Peyer's patch (tissue), 4 donors: ENCODE results near the gene MGAT5.

Source experiments
- POLR2A ChIP-seq, 2 donors: fragments of 450-650 bp; IDR thresholded peaks; one replicate each; pipeline ENCODE4 v1.5.1; 2017; ENCODE audit warnings: antibody characterized with exemption in 2 of 2, mild to moderate bottlenecking in 2 of 2, moderate library complexity in 2 of 2
- TF ChIP-seq, protein P1 (sequence below), 6 experiments: fragments of 450-650 bp in 4 of 6; fragments of 200-600 bp in 2 of 6; sonication (generic) in 1 of 6; IDR thresholded peaks; one replicate each; pipeline ENCODE4 v1.5.1; 2017 to 2019; ENCODE audit warnings: antibody characterized with exemption in 6 of 6, mild to moderate bottlenecking in 3 of 6, moderate library complexity in 1 of 6

DNA sequence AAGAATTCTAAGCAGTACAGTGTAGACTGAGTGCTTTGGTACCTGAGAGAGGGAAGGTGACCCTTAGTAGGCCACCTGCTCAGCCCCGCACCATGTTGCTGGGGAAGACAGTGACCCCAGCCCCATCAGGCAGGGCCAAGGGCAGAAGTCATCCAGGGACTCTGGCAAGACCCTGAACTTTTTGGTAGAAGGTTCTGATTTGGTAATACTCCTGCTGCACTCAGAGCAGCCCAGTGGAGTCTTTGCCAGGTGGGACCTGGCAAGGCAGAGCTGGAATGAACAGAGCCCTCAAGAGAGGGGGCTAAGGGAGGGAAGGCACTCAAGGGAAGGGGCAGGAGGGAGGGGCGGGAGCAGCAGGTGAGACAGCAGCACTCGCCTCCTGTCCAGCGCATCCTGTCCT, 191.2 kb downstream of the MGAT5 start:
- TF ChIP-seq, protein P1, sequence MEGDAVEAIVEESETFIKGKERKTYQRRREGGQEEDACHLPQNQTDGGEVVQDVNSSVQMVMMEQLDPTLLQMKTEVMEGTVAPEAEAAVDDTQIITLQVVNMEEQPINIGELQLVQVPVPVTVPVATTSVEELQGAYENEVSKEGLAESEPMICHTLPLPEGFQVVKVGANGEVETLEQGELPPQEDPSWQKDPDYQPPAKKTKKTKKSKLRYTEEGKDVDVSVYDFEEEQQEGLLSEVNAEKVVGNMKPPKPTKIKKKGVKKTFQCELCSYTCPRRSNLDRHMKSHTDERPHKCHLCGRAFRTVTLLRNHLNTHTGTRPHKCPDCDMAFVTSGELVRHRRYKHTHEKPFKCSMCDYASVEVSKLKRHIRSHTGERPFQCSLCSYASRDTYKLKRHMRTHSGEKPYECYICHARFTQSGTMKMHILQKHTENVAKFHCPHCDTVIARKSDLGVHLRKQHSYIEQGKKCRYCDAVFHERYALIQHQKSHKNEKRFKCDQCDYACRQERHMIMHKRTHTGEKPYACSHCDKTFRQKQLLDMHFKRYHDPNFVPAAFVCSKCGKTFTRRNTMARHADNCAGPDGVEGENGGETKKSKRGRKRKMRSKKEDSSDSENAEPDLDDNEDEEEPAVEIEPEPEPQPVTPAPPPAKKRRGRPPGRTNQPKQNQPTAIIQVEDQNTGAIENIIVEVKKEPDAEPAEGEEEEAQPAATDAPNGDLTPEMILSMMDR (IDR thresholded peaks at IDR 0.05), result no peak
- no peak for TF ChIP-seq POLR2A (IDR thresholded peaks at IDR 0.05)
